ENCODE measurements around the gene PCBP3.
A peak's percentile ranks its signal among the peaks of the same experiment; 100 is the strongest.

The PCBP3 gene

DNA sequence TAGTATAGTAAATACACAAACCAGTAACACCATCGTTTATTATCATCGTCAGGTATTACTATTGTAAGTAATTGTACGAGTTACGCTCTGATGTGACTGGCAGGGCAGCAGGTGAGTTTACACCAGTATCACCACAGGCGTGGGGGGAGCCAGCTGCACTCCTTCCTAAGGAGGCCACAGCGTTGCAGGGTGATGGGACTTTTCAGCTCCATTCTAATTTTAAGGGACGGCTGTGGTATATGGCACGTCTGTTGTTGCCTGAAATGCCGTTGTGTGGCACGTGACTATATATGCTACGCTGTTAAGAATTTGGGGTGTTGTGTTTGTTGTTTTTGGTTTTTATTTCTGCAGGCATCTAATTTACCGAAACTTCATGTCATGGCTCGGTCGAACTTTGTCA is 173.3 kb downstream of the PCBP3 start:
- DNase-seq: no peak

DNA sequence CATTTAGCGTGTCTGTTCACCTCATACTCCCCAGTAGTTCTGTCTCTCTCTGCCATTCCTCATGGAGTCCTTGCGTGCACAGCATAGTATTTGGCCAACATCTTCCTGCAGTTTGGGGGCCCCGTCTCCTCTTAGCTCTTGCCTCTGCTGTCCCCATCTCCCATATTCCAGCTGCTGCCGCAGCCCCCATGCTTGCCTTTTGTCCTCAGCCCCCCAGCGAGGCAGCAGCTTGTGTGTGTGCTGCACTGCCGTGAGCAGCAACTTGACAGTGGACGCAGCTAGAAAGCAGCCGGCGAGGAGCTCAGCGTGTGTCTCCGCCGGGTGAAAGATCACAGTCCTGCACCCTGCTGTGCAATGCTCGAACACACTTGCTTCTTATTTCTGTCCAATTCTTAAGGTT is 173.8 kb downstream of the PCBP3 start:
- DNase-seq: no peak

DNA sequence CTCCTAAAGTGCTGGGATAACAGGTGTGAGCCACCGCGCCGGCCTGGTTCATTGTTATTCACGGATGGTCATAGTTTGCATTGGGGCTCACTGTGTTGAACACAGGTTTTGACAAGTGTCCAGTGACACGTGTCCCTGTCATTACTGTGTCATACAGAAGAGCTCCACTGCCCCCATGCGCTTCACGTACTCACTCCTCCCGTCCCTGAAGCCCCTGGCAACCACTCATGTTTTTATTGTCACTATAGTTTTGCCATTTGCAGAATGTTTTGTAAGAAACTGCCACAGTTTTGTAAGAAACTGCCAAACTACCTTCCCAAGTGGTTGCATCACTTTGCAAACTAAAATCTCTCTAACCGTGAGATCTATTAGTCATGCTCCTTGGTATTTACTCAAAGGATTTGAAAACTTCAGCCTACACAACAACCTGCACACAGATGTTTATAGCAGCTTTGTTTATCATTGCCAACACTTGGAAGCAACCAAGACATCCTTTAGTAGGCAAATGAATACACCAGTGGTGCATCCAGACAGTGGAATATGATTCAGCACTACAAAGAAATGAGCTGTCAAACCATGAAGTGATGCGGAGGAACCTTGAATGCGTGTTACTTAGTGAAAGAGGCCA is 174.9 kb downstream of the PCBP3 start:
- no peak for DNase-seq

- DNase-seq: no peak
Measured at GRCh38 chr21:45818904-45819285, 175.4 kb downstream of the PCBP3 start.

- DNase-seq: no peak
Measured at GRCh38 chr21:45819478-45820170, 176.1 kb downstream of the PCBP3 start.

DNA sequence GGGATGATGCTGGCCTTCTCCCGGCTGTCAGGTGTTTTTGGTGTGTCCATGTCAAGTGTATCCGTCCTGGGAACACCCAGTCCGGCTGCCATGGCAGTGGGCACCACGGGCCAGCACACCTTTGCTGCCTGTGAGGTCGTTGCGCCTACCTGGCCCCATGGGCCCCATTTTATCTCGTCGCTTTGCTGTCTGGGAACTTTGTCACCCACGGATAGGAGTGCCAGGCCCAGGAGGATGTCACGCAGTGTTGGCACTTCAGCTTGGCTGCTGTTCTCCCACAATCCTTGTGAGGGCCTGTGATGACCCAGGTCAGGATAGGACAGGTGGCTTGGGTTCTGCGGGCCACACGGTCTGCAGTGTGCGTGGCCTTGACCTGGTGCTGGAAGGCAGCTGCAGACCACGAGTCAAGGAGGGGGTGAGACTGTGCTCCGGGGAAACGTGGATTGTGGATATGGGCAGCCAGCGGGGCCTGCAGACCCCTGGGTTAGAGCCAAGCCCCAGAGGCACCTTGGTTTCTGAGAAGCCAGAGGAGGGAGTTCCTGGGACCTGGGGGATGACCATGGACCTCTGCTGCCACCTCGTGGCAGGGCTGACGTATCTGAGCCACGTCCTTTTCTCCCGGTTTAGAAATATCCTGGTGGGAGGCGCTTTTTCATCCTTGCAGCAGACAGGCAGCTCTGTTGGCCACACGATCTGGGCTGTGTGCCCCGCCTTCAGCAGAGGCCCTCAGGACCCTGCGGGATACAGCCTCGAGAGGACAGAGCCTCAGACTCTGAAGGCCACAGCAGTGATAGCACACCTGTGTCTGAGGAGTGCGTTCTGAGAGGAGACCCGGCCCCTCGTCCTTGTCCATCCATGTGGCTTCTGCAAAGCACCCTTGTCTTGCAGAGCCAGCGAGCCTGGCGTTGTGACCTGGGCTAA is 176.9 kb downstream of the PCBP3 start:
- DNase-seq: peak; percentile 67 to 80

DNA sequence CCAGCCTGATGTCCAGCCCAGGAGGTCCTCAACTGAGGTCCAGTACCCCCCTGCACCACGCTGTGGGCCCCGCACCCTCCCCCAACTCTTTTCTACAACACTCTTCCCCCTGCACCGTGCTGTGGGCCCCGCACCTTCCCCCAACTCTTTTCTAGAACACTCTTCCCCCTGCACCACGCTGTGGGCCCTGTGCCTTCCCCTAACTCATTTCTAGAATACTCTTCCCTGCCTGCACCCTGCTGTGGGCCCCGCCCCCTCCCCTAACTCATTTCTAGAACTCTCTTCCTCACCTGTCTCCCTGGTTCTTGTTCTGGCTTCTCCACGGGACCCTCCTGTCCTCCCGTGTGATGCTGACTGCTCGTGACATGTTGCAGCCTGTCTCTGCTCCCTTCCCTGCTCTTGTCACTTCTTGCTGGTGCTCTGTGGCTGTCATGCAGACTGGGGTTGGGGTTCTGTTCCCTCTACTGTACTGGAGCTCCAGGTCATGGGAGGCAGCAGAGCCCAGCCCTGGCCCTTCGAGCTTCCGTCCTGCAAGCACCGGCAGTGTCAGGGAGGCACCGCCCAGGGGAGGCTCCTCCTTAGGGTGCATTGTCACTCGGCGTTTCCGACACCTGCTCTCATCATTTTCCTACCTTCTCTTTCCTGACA is 177.9 kb downstream of the PCBP3 start:
- no peak for DNase-seq

GRCh38 chr21:45821998-45822397 is 178.5 kb downstream of the PCBP3 start:
- no peak for DNase-seq

GRCh38 chr21:45822429-45823099 is 179.0 kb downstream of the PCBP3 start:
- no peak for DNase-seq

- no peak for DNase-seq
Measured at GRCh38 chr21:45823100-45823681, 179.7 kb downstream of the PCBP3 start.

- DNase-seq: no peak
Measured at GRCh38 chr21:45824546-45825215, 181.2 kb downstream of the PCBP3 start.

- DNase-seq: no peak
Measured at GRCh38 chr21:45825219-45825618, 181.7 kb downstream of the PCBP3 start.

GRCh38 chr21:45826676-45827301 is 183.3 kb downstream of the PCBP3 start:
- DNase-seq: no peak

DNA sequence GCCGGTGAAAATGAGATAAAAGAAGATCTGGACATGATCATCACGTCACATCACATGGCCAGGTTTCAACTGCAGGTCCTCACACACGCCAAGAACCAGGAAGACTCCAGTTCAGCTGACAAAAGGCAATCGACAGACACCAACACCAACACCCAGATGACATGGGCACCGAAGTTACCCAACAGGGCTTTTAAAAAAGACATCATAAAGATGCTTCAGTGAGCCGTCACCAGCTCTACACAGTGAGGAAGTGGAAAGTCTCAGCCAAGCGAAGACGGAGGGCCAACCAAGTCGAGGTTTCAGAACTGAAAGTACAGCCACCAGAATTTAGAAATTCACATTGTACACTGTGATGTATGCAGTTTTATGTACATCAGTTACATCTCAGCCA is 183.8 kb downstream of the PCBP3 start:
- DNase-seq: no peak

GRCh38 chr21:45827881-45828579 is 184.5 kb downstream of the PCBP3 start:
- no peak for DNase-seq

DNA sequence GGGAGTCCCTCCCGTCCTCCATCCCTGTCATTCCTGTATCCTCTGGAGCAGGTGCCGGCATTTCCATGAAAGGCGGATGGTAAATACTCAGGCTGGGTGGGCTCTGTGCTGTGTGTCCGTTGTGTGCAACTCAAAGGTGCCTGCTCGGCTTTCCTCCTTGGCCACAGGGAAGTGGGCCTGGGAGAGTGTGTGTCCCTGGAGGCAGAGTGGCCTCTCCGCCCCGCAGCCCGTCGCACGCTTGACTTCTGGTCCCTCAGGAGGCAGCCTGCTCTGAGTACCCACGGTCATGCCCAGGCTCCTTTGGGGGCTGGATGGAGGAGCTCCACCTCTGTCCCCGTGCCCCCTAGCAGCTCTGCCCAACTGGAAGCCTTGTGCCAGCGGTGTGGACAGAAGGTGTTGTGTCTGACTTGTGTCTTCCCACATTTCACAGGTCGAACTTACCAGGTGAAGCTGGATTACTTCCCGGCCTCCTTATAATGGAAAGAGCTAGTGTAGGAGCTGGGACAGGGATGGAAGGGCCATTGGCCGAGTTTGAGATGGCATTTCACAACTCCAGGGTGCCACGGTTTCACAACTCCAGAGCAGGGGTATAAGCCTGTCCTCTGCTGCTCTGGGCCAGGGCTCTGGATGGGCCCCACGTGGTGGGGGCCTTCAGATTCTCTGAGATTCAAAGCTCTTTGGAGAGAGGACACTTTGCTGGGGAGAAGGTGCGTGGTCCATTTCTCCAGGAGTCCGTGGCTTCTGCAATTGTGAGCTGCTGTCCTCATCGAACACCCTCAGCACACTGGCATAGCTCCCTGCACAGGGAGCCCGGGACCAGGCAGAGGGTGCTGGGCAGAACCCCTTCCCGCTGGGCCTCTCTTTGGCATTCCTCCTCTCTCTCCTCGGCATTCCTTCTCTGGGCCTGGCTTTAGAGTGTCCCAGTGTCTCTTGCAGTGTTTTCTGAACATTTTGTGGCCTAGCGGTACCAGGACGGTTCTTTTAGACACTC is 185.3 kb downstream of the PCBP3 start:
- no peak for DNase-seq

DNA sequence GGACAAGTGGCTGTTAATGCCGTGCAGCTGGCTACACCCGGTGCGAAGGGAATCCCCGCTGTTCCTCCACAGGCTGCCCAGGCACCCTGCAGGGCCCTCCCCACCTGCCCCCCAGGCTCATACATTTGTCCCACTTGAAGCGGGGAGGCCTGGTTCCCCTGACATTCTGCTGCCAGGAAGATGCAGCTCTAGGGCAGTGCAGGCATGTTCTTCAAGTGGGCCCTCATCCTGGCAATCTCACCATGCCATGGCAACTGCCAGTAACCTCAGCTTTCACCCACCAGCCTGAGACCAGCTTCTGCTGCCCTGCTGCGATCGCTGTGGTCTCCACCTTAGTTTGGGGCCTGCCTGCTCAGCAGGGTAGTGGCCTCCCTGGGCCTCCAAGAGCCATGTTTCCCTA is 186.1 kb downstream of the PCBP3 start:
- DNase-seq: no peak

- no peak for DNase-seq
Measured at GRCh38 chr21:45830221-45830640, 186.7 kb downstream of the PCBP3 start.

DNA sequence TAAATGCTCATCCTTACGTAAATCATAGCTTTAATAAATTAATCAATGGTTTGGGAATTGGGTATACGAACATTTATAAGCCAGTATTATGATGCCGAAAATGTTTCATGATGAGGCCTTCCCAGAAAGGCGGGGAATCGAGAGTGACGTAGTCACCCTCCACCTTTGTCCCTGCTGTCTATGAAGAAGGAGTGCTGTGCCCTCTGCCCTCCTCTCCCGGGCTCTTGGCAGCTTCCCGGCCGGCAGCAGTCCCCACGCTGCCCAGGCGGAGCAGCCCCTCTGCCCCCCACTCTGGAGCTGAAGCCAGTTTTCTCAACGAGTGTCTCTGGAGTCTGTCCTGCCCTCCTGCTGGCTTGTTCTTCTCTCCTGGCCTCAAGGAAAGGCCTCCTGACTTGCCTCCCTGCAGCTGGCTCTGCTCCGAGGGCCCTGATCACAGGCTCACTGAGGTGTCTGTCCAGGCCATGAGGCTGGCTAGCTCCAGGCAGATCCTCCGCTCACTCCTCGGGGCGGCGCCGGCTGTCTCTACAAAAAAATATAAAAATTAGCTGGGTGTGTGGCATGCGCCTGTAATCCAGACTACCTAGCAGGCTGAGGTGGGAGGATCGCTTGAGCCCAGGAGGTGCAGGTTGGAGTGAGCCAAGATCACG is 187.3 kb downstream of the PCBP3 start:
- no peak for DNase-seq
